Endothelial cell (in vitro differentiated cells): ENCODE results near the gene FERMT3. TPM values are rescaled to one million over a fixed set of nuclear protein-coding genes. Genes with fewer than 3 reads are reported as not detected.
A peak's percentile ranks its signal among the peaks of the same experiment; 100 is the strongest.

Experiments used
- DNase-seq: peaks from one replicate; pipeline ENCODE4 v3.0.0; 2021; ENCODE audit warnings: low spot score
- H3K27ac Mint-ChIP-seq: one replicate; pipeline ENCODE4 v1.8.0; 2021; ENCODE audit warnings: mixed read lengths, inconsistent platforms; ENCODE audit not compliant: unreplicated experiment
- H3K27me3 Mint-ChIP-seq: one replicate; pipeline ENCODE4 v1.8.0; 2021; ENCODE audit warnings: mild to moderate bottlenecking, moderate library complexity, mixed read lengths, inconsistent platforms; ENCODE audit not compliant: unreplicated experiment
- H3K36me3 Mint-ChIP-seq: one replicate; pipeline ENCODE4 v1.8.0; 2021; ENCODE audit warnings: mild to moderate bottlenecking, low read depth, mixed read lengths, inconsistent platforms; ENCODE audit not compliant: unreplicated experiment
- H3K4me1 Mint-ChIP-seq: one replicate; pipeline ENCODE4 v1.8.0; 2021; ENCODE audit warnings: mild to moderate bottlenecking, mixed read lengths, inconsistent platforms; ENCODE audit not compliant: unreplicated experiment
- H3K4me3 Mint-ChIP-seq: one replicate; pipeline ENCODE4 v1.8.0; 2021; ENCODE audit warnings: mild to moderate bottlenecking, mixed read lengths, inconsistent platforms; ENCODE audit not compliant: unreplicated experiment
- H3K9me3 Mint-ChIP-seq: one replicate; pipeline ENCODE4 v1.8.0; 2021; ENCODE audit warnings: mixed read lengths, inconsistent platforms; ENCODE audit not compliant: unreplicated experiment
- total RNA-seq: library from RNA; stranded (reverse); fragmentation: NEBNext Ultra II Directional; extraction: Animal tissue kit (Norgen Biotek cat#: 25700); gene quantifications from one replicate; pipeline ENCODE4 v1.2.1, GENCODE V29; 2021; ENCODE audit not compliant: unreplicated experiment
- TF ChIP-seq, protein P1 (sequence below): fragments of 200-600 bp; sonication (generic); IDR thresholded peaks from one replicate; pipeline ENCODE4 v1.5.0; 2021; ENCODE audit warnings: antibody characterized with exemption; ENCODE audit not compliant: unreplicated experiment

The FERMT3 gene
- total RNA-seq, 1 donor from 2014 or later: 6.2 TPM

- peaks cover 8% of the 10 kb centered on the region for H3K27me3 Mint-ChIP-seq
- peak overlapping the region; percentile 65 for H3K4me3 Mint-ChIP-seq
- no peaks in the 10 kb centered on the region for H3K36me3 Mint-ChIP-seq
- no peaks in the 10 kb centered on the region for H3K9me3 Mint-ChIP-seq
- TF ChIP-seq, protein P1, sequence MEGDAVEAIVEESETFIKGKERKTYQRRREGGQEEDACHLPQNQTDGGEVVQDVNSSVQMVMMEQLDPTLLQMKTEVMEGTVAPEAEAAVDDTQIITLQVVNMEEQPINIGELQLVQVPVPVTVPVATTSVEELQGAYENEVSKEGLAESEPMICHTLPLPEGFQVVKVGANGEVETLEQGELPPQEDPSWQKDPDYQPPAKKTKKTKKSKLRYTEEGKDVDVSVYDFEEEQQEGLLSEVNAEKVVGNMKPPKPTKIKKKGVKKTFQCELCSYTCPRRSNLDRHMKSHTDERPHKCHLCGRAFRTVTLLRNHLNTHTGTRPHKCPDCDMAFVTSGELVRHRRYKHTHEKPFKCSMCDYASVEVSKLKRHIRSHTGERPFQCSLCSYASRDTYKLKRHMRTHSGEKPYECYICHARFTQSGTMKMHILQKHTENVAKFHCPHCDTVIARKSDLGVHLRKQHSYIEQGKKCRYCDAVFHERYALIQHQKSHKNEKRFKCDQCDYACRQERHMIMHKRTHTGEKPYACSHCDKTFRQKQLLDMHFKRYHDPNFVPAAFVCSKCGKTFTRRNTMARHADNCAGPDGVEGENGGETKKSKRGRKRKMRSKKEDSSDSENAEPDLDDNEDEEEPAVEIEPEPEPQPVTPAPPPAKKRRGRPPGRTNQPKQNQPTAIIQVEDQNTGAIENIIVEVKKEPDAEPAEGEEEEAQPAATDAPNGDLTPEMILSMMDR: no peak
- no peak overlapping the region for H3K27ac Mint-ChIP-seq
- no peaks in the 10 kb centered on the region for H3K4me1 Mint-ChIP-seq
- no peak for DNase-seq
Measured at GRCh38 chr11:64164392-64165312, 41.9 kb upstream of the FERMT3 start.

DNA sequence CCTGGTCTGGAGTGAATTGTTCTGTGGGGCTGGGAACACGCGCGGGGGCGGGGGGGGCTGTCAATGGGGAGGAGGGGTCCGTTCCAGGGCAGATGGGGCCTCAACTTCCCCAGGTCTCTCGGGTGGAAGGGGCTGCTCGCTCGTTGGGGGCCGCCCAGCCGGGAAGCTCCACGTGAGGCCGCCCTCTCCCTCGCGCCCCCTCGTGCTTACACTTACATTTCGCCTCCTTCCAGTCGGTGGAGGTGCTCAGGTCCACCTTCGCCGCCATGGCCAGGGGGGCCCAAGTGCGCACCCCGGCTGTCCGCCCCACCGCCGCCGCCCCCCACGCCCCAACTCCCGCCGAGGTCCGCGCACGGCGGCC, 41.1 kb upstream of the FERMT3 start:
- no peaks in the 10 kb centered on the region for H3K4me1 Mint-ChIP-seq
- H3K27me3 Mint-ChIP-seq: peaks cover 8% of the 10 kb centered on the region
- no peak overlapping the region for H3K27ac Mint-ChIP-seq
- DNase-seq: peak; percentile 34
- H3K9me3 Mint-ChIP-seq: no peaks in the 10 kb centered on the region
- TF ChIP-seq, protein P1: no peak
- no peak overlapping the region for H3K4me3 Mint-ChIP-seq
- H3K36me3 Mint-ChIP-seq: no peaks in the 10 kb centered on the region

DNA sequence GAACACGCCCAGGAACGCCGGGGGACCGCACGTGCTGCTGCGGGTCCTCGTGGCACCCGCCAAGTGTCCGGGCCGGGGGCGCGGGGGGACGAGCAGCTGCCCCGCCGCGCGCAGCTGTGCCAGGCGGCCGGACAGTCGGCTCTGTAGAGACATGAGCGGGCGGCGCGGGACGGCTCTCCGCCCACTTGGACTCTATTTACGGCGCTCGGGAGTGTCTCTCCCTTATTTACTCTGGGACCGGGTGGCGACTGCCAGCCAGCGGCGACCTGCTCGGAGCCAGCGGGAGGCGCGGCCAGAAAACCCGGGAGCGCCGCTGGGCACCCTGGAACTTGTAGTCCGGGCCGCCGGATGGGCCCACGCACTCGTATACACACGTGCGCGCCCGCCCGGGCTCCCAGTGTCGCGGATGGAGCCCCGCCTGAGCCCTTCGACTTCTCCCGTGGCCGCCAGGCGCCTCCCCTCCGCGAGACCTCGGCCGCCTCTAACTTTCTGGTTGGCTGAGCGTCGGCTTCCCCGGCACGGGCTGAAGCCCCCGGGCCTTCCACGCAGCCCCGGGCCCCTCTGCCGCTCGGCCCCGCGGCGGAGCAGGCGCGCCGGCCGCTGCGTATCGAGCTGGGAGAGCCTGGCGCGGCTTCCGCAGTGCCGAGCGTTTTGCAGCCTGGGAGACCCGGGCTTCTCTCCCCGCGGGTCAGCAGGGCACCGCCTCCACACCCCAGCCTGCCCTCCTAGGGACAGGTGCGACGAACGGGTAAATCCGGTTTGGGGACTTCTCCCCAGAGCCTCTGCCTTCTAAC, 40.5 kb upstream of the FERMT3 start, which contains the start of gene MACROD1:
TSS of gene MACROD1 (minus strand) at position 272 of the 794 bp plus-strand sequence. CDS start at position 153, 119 bp downstream.
- peak; percentile 68 for DNase-seq
- H3K36me3 Mint-ChIP-seq: no peaks in the 10 kb centered on the region
- no peak within 1 kb of the TSS for H3K27ac Mint-ChIP-seq
- peak within 1 kb of the TSS; percentile 86 for H3K4me3 Mint-ChIP-seq
- TF ChIP-seq, protein P1: no peak
- H3K4me1 Mint-ChIP-seq: no peaks in the 10 kb centered on the region
- peaks cover 7% of the 10 kb centered on the region for H3K27me3 Mint-ChIP-seq
- H3K9me3 Mint-ChIP-seq: no peaks in the 10 kb centered on the region

GRCh38 chr11:64170419-64170818, 36.1 kb upstream of the FERMT3 start:
- peaks cover 7% of the 10 kb centered on the region for H3K36me3 Mint-ChIP-seq
- peaks cover 6% of the 10 kb centered on the region for H3K27me3 Mint-ChIP-seq
- no peak for DNase-seq
- no peak overlapping the region for H3K4me3 Mint-ChIP-seq
- peaks cover 5% of the 10 kb centered on the region for H3K9me3 Mint-ChIP-seq
- no peak overlapping the region for H3K27ac Mint-ChIP-seq
- no peaks in the 10 kb centered on the region for H3K4me1 Mint-ChIP-seq
- TF ChIP-seq, protein P1: no peak
